CD4-positive, alpha-beta T cell (primary cell): ENCODE results near the gene CYP27B1. TPM values are rescaled to one million over a fixed set of nuclear protein-coding genes. Genes with fewer than 3 reads are reported as not detected.

Source experiments
- ATAC-seq: fragments of 200-7000 bp; cut with Tn5 transposase; one replicate; pipeline ENCODE4 v1.10.0; 2022; ENCODE audit warnings: mild to moderate bottlenecking; ENCODE audit not compliant: poor library complexity
- CTCF ChIA-PET: fragments of 350-600 bp; sonication (Branson Sonifier 250); formaldehyde crosslinking; loops from one replicate; lab custom pipeline; 2021; ENCODE audit warnings: antibody characterized with exemption, inconsistent platforms; lab: Charles Lee
- POLR2A ChIA-PET: fragments of 350-600 bp; sonication (Branson Sonifier 250); formaldehyde crosslinking; loops from one replicate; lab custom pipeline; 2021; ENCODE audit warnings: antibody characterized with exemption, inconsistent platforms; lab: Charles Lee
- DNase-seq, 14 experiments: peaks; one replicate each; pipeline ENCODE4 v3.0.0-alpha.2; 2013 to 2020; ENCODE audit warnings: mixed read lengths in 2 of 14
- H3K27ac ChIP-seq, 2 donors: one replicate each; pipeline versions ENCODE4 v1.5.1 to v1.7.0; 2013; ENCODE audit warnings: low read length in 2 of 2, low read depth in 1 of 2, mild to moderate bottlenecking in 1 of 2
- H3K27me3 ChIP-seq, 2 experiments: 1 replicate in 1 of 2; 2 replicates in 1 of 2; pipeline versions ENCODE4 v1.6.1 to v1.7.0; 2013; ENCODE audit warnings: low read length in 2 of 2, control low read depth in 1 of 2, mild to moderate bottlenecking in 1 of 2, moderate library complexity in 1 of 2; ENCODE audit not compliant: insufficient read depth in 2 of 2, control insufficient read depth in 1 of 2
- H3K36me3 ChIP-seq: one replicate; pipeline ENCODE4 v1.6.1; 2013; ENCODE audit warnings: low read length, control low read depth; ENCODE audit not compliant: insufficient read depth
- H3K4me1 ChIP-seq: one replicate; pipeline ENCODE4 v1.6.1; 2013; ENCODE audit warnings: low read length, control low read depth; ENCODE audit not compliant: insufficient read depth
- H3K4me3 ChIP-seq: one replicate; pipeline ENCODE4 v1.5.1; 2013; ENCODE audit warnings: mild to moderate bottlenecking, low read length, moderate library complexity
- H3K9me3 ChIP-seq, 2 experiments: 1 replicate in 1 of 2; 2 replicates in 1 of 2; pipeline versions ENCODE4 v1.6.1 to v1.7.0; 2013; ENCODE audit warnings: low read length in 2 of 2, mild to moderate bottlenecking in 2 of 2, control low read depth in 1 of 2, moderate library complexity in 1 of 2; ENCODE audit not compliant: control insufficient read depth in 1 of 2, insufficient read depth in 1 of 2
- H3K27ac Mint-ChIP-seq: one replicate; pipeline ENCODE4 v1.8.0; 2020; ENCODE audit warnings: mixed read lengths
- H3K27me3 Mint-ChIP-seq: one replicate; pipeline ENCODE4 v1.8.0; 2021; ENCODE audit warnings: mixed read lengths
- H3K36me3 Mint-ChIP-seq: one replicate; pipeline ENCODE4 v1.8.0; 2021; ENCODE audit warnings: low read depth, mixed read lengths
- H3K4me1 Mint-ChIP-seq: one replicate; pipeline ENCODE4 v1.8.0; 2021; ENCODE audit warnings: low read depth, mixed read lengths
- H3K4me3 Mint-ChIP-seq: one replicate; pipeline ENCODE4 v1.8.0; 2020; ENCODE audit warnings: mild to moderate bottlenecking, mixed read lengths
- H3K9me3 Mint-ChIP-seq: one replicate; pipeline ENCODE4 v1.8.0; 2020; ENCODE audit warnings: mixed read lengths
- CTCF ChIP-seq: fragments of 200-600 bp; IDR thresholded peaks from one replicate; pipeline ENCODE4 v1.8.0; 2022; ENCODE audit warnings: antibody characterized with exemption, mild to moderate bottlenecking
- intact Hi-C, 2 experiments: fragments of 100-400 bp; cut with DNase I in 1 of 2; cut with micrococcal nuclease in 1 of 2; formaldehyde crosslinking; loops; one replicate each; pipeline versions ENCODE4 v1.15.1 to v1.9.0; 2023 to 2025; cut with DNase I, micrococcal nuclease
- total RNA-seq, 174 experiments: library from RNA in 2 of 174; stranded (reverse) in 2 of 174; gene quantifications; one replicate each; pipeline ENCODE4 v1.2.3 and lab custom pipeline; 2021 to 2026

CYP27B1 gene
- total RNA-seq, 2 experiments from 2014 or later = 1.0 to 1.4 TPM

- Mint-ChIP-seq H3K27me3 (no peaks in the 10 kb centered on the region), H3K27ac (peak overlapping the region; percentile 67), H3K4me1 (peaks cover 42% of the 10 kb centered on the region), H3K36me3 (peaks cover 70% of the 10 kb centered on the region), H3K4me3 (no peak overlapping the region), H3K9me3 (no peaks in the 10 kb centered on the region)
- intact Hi-C loops = loop anchor here in 1 of 2 experiments (5.0 kb wide), 1 partner anchor 39 kb away; no protein-coding TSS in a partner anchor
- ChIA-PET POLR2A (interaction anchor here (1.4 kb wide), 1 partner anchor 8 kb away, joined by 4 read pairs; the partner anchor contains the start of gene TSPAN31), CTCF (no interaction called here)
- H3K9me3 ChIP-seq = no peaks in the 10 kb centered on the region
- ATAC-seq (no peak), DNase-seq (no peak)
- peaks cover 83% of the 10 kb centered on the region for H3K36me3 ChIP-seq
- H3K27me3 ChIP-seq = no peaks in the 10 kb centered on the region
- TF ChIP-seq CTCF = no peak
- H3K4me1 ChIP-seq = peaks cover 42% of the 10 kb centered on the region
- peak overlapping the region in 1 of 2 donors; percentile 30 for H3K27ac ChIP-seq
- no peak overlapping the region for H3K4me3 ChIP-seq
These were observed 30.7 kb downstream of the CYP27B1 start for GRCh38 chr12:57735952-57736740.

GRCh38 chr12:57735198-57735855 is 31.6 kb downstream of the CYP27B1 start:
- POLR2A ChIA-PET = interaction anchor here (1.4 kb wide), 1 partner anchor 9 kb away, joined by 4 read pairs; the partner anchor contains the start of gene TSPAN31
- H3K27me3 ChIP-seq = no peaks in the 10 kb centered on the region
- Mint-ChIP-seq H3K9me3 (no peaks in the 10 kb centered on the region), H3K27me3 (no peaks in the 10 kb centered on the region), H3K27ac (peak overlapping the region; percentile 65), H3K4me1 (peaks cover 34% of the 10 kb centered on the region), H3K4me3 (no peak overlapping the region), H3K36me3 (peaks cover 72% of the 10 kb centered on the region)
- ATAC-seq (no peak), DNase-seq (no peak)
- intact Hi-C loops = loop anchor here in 1 of 2 experiments (5.0 kb wide), 1 partner anchor 38 kb away; no protein-coding TSS in a partner anchor
- H3K9me3 ChIP-seq = no peaks in the 10 kb centered on the region
- peaks cover 88% of the 10 kb centered on the region for H3K36me3 ChIP-seq
- CTCF ChIA-PET = no interaction called here
- no peak for TF ChIP-seq CTCF
- peaks cover 34% of the 10 kb centered on the region for H3K4me1 ChIP-seq
- no peak overlapping the region for H3K4me3 ChIP-seq
- H3K27ac ChIP-seq = peak overlapping the region in 1 of 2 donors; percentile 30

GRCh38 chr12:57734591-57734990 is 32.3 kb downstream of the CYP27B1 start:
- Histone ChIP-seq H3K9me3 (no peaks in the 10 kb centered on the region), H3K27ac (no peak overlapping the region), H3K4me1 (peaks cover 26% of the 10 kb centered on the region), H3K36me3 (peaks cover 89% of the 10 kb centered on the region), H3K27me3 (no peaks in the 10 kb centered on the region), H3K4me3 (no peak overlapping the region)
- TF ChIP-seq CTCF = no peak
- no peak overlapping the region for H3K4me3 Mint-ChIP-seq
- H3K27me3 Mint-ChIP-seq = no peaks in the 10 kb centered on the region
- H3K36me3 Mint-ChIP-seq = peaks cover 79% of the 10 kb centered on the region
- ATAC-seq (no peak), DNase-seq (no peak)
- intact Hi-C loops = no loop called here
- H3K9me3 Mint-ChIP-seq = no peaks in the 10 kb centered on the region
- H3K4me1 Mint-ChIP-seq = peaks cover 29% of the 10 kb centered on the region
- POLR2A ChIA-PET = interaction anchor here (1.4 kb wide), 1 partner anchor 10 kb away, joined by 4 read pairs; the partner anchor contains the start of gene TSPAN31
- peak overlapping the region; percentile 65 for H3K27ac Mint-ChIP-seq
- CTCF ChIA-PET = no interaction called here
